Tibial artery (tissue), 4 donors: Measurements from ENCODE around the gene LOXL1.

ENCODE experiments used
- DNase-seq, 2 donors: peaks; one replicate each; pipeline ENCODE4 v3.0.0-alpha.2; 2019
- H3K27ac ChIP-seq, 2 donors: fragments of 200-600 bp; sonication (generic) in 1 of 2; 1 replicate in 1 of 2; 2 replicates in 1 of 2; pipeline ENCODE4 v1.5.1; 2018 to 2019; ENCODE audit warnings: mild to moderate bottlenecking in 1 of 2
- H3K27me3 ChIP-seq, 2 donors: fragments of 200-600 bp; sonication (generic) in 1 of 2; one replicate each; pipeline versions ENCODE4 v1.5.1 to v1.6.0; 2016 to 2019
- H3K36me3 ChIP-seq, 3 donors: fragments of 200-600 bp; sonication (generic) in 2 of 3; one replicate each; pipeline ENCODE4 v1.5.1; 2016 to 2019; ENCODE audit warnings: mild to moderate bottlenecking in 2 of 3
- H3K4me1 ChIP-seq, 4 donors: fragments of 200-600 bp; sonication (generic) in 2 of 4; 1 replicate in 3 of 4; 2 replicates in 1 of 4; pipeline ENCODE4 v1.5.1; 2016 to 2019
- H3K4me3 ChIP-seq, 2 donors: fragments of 200-600 bp; sonication (generic) in 1 of 2; 1 replicate in 1 of 2; 2 replicates in 1 of 2; pipeline ENCODE4 v1.5.1; 2018 to 2019; ENCODE audit warnings: mild to moderate bottlenecking in 2 of 2
- H3K9me3 ChIP-seq, 3 donors: fragments of 200-600 bp; sonication (generic) in 1 of 3; one replicate each; pipeline ENCODE4 v1.5.1; 2016 to 2019
- intact Hi-C: fragments of 100-400 bp; cut with DNase I; formaldehyde crosslinking; loops from one replicate; pipeline ENCODE4 v1.15.0; 2023; ENCODE audit warnings: low total_unique reads
- TF ChIP-seq, protein P1 (sequence below), 2 experiments: fragments of 200-600 bp in 1 of 2; fragments of 450-650 bp in 1 of 2; IDR thresholded peaks; one replicate each; pipeline ENCODE4 v1.5.1; 2017 to 2019; ENCODE audit warnings: antibody characterized with exemption in 2 of 2, mild to moderate bottlenecking in 1 of 2, moderate library complexity in 1 of 2

LOXL1 gene

DNA sequence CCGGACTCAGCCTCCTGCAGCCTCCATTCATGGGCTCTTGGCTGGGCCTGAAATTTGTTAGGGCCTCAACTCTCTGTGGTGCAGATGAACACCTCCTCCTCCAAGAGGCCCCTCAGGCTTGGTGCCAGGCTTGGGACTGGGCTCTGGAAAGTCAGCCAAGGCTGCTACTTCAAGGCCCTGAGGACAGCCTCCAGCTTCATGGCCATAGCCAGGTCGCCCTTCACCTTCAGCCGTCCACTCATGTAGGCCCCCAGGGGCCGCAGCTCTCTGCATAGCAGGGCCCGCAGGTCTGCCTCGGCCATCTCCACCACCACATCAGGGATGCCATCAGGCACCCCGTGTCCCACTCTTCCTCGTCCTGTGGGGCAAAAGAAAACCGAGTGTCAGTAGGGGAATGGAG is 57.5 kb downstream of the LOXL1 start:
- Histone ChIP-seq H3K4me3 (no peak overlapping the region), H3K36me3 (peaks cover 0 to 42% (median 13%) of the 10 kb centered on the region in 3 donors), H3K4me1 (peaks cover 3 to 59% (median 43%) of the 10 kb centered on the region in 4 donors), H3K9me3 (no peaks in the 10 kb centered on the region), H3K27me3 (no peaks in the 10 kb centered on the region), H3K27ac (peak overlapping the region; percentile 82 to 85)
- TF ChIP-seq, protein P1, sequence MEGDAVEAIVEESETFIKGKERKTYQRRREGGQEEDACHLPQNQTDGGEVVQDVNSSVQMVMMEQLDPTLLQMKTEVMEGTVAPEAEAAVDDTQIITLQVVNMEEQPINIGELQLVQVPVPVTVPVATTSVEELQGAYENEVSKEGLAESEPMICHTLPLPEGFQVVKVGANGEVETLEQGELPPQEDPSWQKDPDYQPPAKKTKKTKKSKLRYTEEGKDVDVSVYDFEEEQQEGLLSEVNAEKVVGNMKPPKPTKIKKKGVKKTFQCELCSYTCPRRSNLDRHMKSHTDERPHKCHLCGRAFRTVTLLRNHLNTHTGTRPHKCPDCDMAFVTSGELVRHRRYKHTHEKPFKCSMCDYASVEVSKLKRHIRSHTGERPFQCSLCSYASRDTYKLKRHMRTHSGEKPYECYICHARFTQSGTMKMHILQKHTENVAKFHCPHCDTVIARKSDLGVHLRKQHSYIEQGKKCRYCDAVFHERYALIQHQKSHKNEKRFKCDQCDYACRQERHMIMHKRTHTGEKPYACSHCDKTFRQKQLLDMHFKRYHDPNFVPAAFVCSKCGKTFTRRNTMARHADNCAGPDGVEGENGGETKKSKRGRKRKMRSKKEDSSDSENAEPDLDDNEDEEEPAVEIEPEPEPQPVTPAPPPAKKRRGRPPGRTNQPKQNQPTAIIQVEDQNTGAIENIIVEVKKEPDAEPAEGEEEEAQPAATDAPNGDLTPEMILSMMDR (IDR thresholded peaks at IDR 0.05), result no peak
- DNase-seq, result no peak
- intact Hi-C loops, result loop anchor here (5.0 kb wide), 1 partner anchor 339 kb away; no protein-coding TSS in a partner anchor

DNA sequence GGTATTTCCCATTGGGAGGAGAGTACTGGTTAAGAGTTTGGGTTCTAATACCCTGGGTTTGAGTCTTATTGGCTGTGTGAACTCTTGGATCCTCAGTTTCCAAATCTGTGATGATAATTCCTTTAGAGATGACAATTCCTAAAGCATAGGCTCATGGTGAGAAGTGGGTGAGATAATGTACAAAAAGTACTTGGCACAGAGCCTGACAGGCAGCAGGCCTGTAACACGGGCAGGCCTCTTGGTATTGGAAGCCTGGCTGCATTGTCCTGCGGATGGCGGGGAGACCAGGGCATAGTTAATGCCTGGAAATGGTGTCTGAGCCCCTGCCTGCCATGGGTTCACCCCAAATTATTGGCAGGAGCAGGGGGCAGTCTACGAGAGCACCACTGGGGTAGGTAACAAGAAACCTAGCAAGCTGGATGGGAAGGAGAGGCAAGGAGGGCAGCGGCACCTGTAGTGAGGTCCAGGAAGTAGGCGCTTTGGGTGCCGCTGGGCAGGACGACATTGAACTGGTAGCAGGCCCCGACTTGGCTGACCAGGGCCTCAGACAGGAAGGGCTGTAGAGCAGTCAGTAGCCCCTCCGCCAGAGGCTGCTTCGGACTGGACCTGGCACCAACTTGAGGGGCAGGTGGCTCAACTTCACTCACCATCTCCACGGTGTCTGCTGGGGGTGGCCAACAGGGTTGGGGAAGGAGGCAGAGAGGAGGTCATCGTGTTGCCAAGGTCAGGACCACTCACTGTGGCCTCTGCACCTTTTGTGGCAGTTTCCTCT is 58.1 kb downstream of the LOXL1 start:
- no peaks in the 10 kb centered on the region for H3K9me3 ChIP-seq
- peaks cover 0 to 48% (median 13%) of the 10 kb centered on the region in 3 donors for H3K36me3 ChIP-seq
- intact Hi-C loops, result loop anchor here (5.0 kb wide), 1 partner anchor 338 kb away; no protein-coding TSS in a partner anchor
- no peaks in the 10 kb centered on the region for H3K27me3 ChIP-seq
- peak overlapping the region; percentile 82 to 85 for H3K27ac ChIP-seq
- H3K4me1 ChIP-seq, result peaks cover 3 to 65% (median 48%) of the 10 kb centered on the region in 4 donors
- H3K4me3 ChIP-seq, result no peak overlapping the region
- no peak for DNase-seq
- TF ChIP-seq, protein P1 (IDR thresholded peaks at IDR 0.05), result no peak

DNA sequence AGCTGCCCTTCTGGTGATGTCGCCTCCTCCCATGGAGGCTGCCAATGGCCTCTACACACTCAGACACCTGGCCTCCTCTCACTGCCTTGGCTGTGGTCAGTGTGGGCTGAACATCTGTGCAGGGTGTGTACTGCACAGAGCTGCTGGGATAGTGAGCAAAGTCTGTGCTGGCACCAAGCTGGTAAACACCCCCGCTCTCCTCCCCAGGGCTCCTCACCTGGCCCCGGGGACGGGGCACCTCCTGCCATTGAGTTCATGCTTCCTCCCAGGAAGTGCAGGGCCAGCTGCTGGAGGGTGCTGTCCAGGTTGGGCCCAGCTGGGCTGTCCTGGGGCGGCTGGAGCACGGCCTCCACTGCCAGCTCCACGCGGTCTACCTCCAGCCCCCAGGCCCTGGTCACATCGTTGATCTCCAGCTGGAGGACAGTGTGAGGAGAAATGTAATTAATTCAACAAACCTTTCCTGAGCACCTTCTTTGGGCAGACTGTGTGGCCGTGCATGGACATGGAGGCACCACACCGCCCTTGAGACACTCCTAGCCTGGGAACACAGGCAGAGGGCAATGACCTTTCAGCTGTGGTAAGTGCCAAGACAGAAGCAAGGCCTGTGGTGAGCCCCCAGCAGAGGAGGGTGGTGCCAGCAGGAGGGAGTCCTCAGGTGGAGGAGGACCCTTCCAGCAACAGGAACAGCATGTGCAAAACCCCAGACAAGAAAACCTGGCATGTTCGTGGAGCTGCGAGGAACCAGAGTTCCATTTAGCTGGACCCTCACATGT is 59.0 kb downstream of the LOXL1 start:
- intact Hi-C loops, result no loop called here
- Histone ChIP-seq H3K9me3 (no peaks in the 10 kb centered on the region), H3K27ac (peak overlapping the region in 1 of 2 donors; percentile 82), H3K36me3 (peaks cover 0 to 48% (median 13%) of the 10 kb centered on the region in 3 donors), H3K27me3 (no peaks in the 10 kb centered on the region), H3K4me1 (peaks cover 3 to 74% (median 57%) of the 10 kb centered on the region in 4 donors), H3K4me3 (no peak overlapping the region)
- no peak for DNase-seq
- TF ChIP-seq, protein P1 (IDR thresholded peaks at IDR 0.05), result no peak

DNA sequence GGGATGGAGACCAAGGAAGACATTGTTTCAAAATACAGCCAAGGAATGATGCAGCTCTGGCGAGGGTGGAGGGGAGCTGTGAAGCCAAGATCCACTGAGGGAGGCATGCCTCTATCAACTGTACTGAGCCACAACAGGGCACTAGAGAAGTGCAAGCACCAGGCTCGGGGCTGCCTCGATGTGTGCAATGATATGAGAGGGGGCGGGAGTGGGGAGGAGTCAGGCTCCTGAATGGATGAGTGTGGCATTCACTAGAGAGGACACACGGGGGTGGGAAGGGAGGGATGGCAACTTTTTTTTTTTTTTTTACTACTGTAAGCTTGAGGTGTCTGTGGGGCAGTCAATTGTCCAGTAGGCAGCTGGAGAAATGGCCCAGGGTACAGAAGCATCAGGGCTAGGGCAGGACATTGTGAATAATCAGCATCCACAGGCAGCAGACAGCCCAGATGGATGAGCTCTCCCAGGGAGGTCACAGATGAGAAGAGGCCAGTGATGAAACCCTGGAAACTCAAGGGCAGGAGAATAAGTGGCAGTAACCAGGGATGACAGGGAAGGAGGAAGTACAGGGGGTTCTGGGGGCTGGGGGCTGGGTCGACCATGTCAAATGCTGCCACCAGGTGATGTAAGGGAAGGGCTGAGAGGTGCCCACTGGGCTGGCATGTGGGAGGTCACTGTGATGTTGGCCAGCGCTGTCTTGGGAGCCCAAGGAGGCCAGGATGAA is 60.0 kb downstream of the LOXL1 start:
- H3K36me3 ChIP-seq, result peaks cover 0 to 48% (median 13%) of the 10 kb centered on the region in 3 donors
- H3K27me3 ChIP-seq, result no peaks in the 10 kb centered on the region
- no peak overlapping the region for H3K4me3 ChIP-seq
- H3K4me1 ChIP-seq, result peaks cover 3 to 83% (median 64%) of the 10 kb centered on the region in 4 donors
- peak overlapping the region in 1 of 2 donors; percentile 20 for H3K27ac ChIP-seq
- no peaks in the 10 kb centered on the region for H3K9me3 ChIP-seq
- no peak for DNase-seq
- TF ChIP-seq, protein P1 (IDR thresholded peaks at IDR 0.05), result no peak
- intact Hi-C loops, result no loop called here

DNA sequence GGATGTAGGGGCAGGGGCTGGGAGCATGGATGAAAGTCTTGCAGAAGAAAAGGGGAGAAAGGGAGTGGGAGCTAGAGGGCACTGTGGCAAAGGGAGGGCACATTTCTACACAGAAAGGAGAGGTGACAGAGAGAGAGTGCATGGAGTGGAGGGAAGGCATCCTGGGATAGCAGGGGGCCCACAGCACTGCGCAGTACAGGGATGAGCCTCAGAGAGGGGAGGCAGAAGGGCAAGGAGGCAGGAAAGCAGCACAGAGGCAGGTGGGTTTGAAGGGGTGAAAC is 60.5 kb downstream of the LOXL1 start:
- TF ChIP-seq, protein P1 (IDR thresholded peaks at IDR 0.05), result no peak
- H3K4me1 ChIP-seq, result peaks cover 3 to 84% (median 64%) of the 10 kb centered on the region in 4 donors
- H3K4me3 ChIP-seq, result no peak overlapping the region
- DNase-seq, result no peak
- no peaks in the 10 kb centered on the region for H3K9me3 ChIP-seq
- peaks cover 0 to 48% (median 13%) of the 10 kb centered on the region in 3 donors for H3K36me3 ChIP-seq
- H3K27ac ChIP-seq, result peak overlapping the region in 1 of 2 donors; percentile 20
- intact Hi-C loops, result no loop called here
- no peaks in the 10 kb centered on the region for H3K27me3 ChIP-seq
